H1 (cell line): Measurements from ENCODE around the gene KRT35. TPM values are rescaled to one million over a fixed set of nuclear protein-coding genes. Genes with fewer than 3 reads are reported as not detected.

Source experiments
- CTCF ChIA-PET: fragments of 300-600 bp; sonication (Branson Sonifier 250); formaldehyde crosslinking; loops from one replicate; lab custom pipeline; 2021; ENCODE audit not compliant: partially characterized antibody; lab: Charles Lee
- POLR2A ChIA-PET: fragments of 300-600 bp; sonication (Branson Sonifier 250); formaldehyde crosslinking; loops from one replicate; lab custom pipeline; 2021; ENCODE audit warnings: inconsistent platforms; ENCODE audit not compliant: partially characterized antibody; lab: Charles Lee
- DNase-seq, 2 experiments: peaks; one replicate each; pipeline versions ENCODE4 v3.0.0 to v3.0.0-alpha.2; 2010 to 2022; ENCODE audit warnings: low spot score in 2 of 2, low read depth in 1 of 2, mixed read lengths in 1 of 2
- FAIRE-seq: peaks from 2 replicates; lab custom pipeline; 2011; peaks lifted over from hg19 to GRCh38; lab: Jason Lieb, UNC
- H2AFZ ChIP-seq: 2 replicates; pipeline ENCODE4 v1.8.1; 2012; ENCODE audit warnings: low read length, inconsistent platforms
- H2AK5ac ChIP-seq: 2 replicates; pipeline ENCODE4 v1.6.1; 2013; ENCODE audit warnings: low read depth, low read length
- H2BK120ac ChIP-seq: replicated peaks from 2 replicates; pipeline ENCODE3; 2013; ENCODE audit warnings: low read depth, low read length, inconsistent platforms
- H2BK12ac ChIP-seq: 2 replicates; pipeline ENCODE4 v1.6.1; 2013; ENCODE audit warnings: low read depth, low read length
- H2BK15ac ChIP-seq: 2 replicates; pipeline ENCODE4 v1.6.1; 2013; ENCODE audit warnings: low read length
- H2BK20ac ChIP-seq: 2 replicates; pipeline ENCODE4 v1.6.1; 2013; ENCODE audit warnings: low read length
- H2BK5ac ChIP-seq: 2 replicates; pipeline ENCODE4 v1.6.1; 2013; ENCODE audit warnings: low read depth, low read length
- H3K14ac ChIP-seq: 2 replicates; pipeline ENCODE4 v1.6.1; 2013; ENCODE audit warnings: inconsistent platforms; ENCODE audit not compliant: insufficient read length
- H3K18ac ChIP-seq: 2 replicates; pipeline ENCODE4 v1.6.1; 2013; ENCODE audit warnings: low read length; ENCODE audit errors: extremely low read depth
- H3K23ac ChIP-seq: 2 replicates; pipeline ENCODE4 v1.6.1; 2013; ENCODE audit warnings: inconsistent platforms; ENCODE audit not compliant: insufficient read length
- H3K23me2 ChIP-seq: 2 replicates; pipeline ENCODE4 v1.6.1; 2013; ENCODE audit warnings: low read depth, low read length
- H3K27ac ChIP-seq: 2 replicates; pipeline ENCODE4 v1.6.1; 2011; ENCODE audit warnings: low read depth, low read length, inconsistent platforms
- H3K27me3 ChIP-seq, 4 experiments: replicated peaks in 1 of 4; 1 replicate in 1 of 4; 2 replicates in 3 of 4; pipeline versions ENCODE4 v1.6.1 to v1.8.1; 2011 to 2013; ENCODE audit warnings: low read length in 3 of 4, mild to moderate bottlenecking in 3 of 4, inconsistent platforms in 2 of 4, mixed read lengths in 2 of 4, moderate library complexity in 1 of 4; ENCODE audit not compliant: control insufficient read depth in 3 of 4, insufficient read depth in 3 of 4; ENCODE audit errors: extremely low read depth in 1 of 4
- H3K36me3 ChIP-seq, 4 experiments: 2 replicates each; pipeline versions ENCODE4 v1.6.1 to v1.8.1; 2011 to 2013; ENCODE audit warnings: mild to moderate bottlenecking in 4 of 4, low read length in 3 of 4, moderate library complexity in 2 of 4, control low read depth in 1 of 4, inconsistent platforms in 1 of 4; ENCODE audit not compliant: insufficient read depth in 4 of 4, control insufficient read depth in 2 of 4
- H3K4ac ChIP-seq: replicated peaks from 2 replicates; pipeline ENCODE3; 2013; ENCODE audit warnings: low read length, low read depth, mixed read lengths, inconsistent platforms; ENCODE audit not compliant: insufficient read length
- H3K4me1 ChIP-seq, 4 experiments: replicated peaks in 1 of 4; 1 replicate in 1 of 4; 2 replicates in 3 of 4; pipeline versions ENCODE4 v1.6.1 to v1.8.1; 2011 to 2013; ENCODE audit warnings: low read length in 3 of 4, inconsistent platforms in 2 of 4, mixed read lengths in 1 of 4; ENCODE audit not compliant: insufficient read depth in 4 of 4, control insufficient read depth in 3 of 4
- H3K4me2 ChIP-seq, 2 experiments: 2 replicates each; pipeline versions ENCODE4 v1.6.1 to v1.8.1; 2011 to 2013; ENCODE audit warnings: low read depth in 2 of 2, low read length in 2 of 2, control low read depth in 1 of 2, inconsistent platforms in 1 of 2, mild to moderate bottlenecking in 1 of 2; ENCODE audit not compliant: insufficient read depth in 1 of 2
- H3K4me3 ChIP-seq, 4 experiments: fragments of 200-600, 300-600 bp in 1 of 4; sonication (generic), shearing (Covaris generic), sonication (Bioruptor Twin) in 1 of 4; 2 replicates each; pipeline versions ENCODE4 v1.5.1 to v1.8.1; 2011 to 2016; ENCODE audit warnings: low read length in 4 of 4, low read depth in 3 of 4, control low read depth in 2 of 4, inconsistent platforms in 2 of 4, mild to moderate bottlenecking in 2 of 4, mixed read lengths in 1 of 4, moderate library complexity in 1 of 4; ENCODE audit not compliant: insufficient read depth in 2 of 4; ENCODE audit errors: extremely low read depth in 1 of 4
- H3K56ac ChIP-seq: replicated peaks from 2 replicates; pipeline ENCODE3; 2013; ENCODE audit warnings: low read depth, mild to moderate bottlenecking, mixed read lengths, low read length, inconsistent platforms; ENCODE audit not compliant: insufficient read length
- H3K79me1 ChIP-seq: 2 replicates; pipeline ENCODE4 v1.6.1; 2013; ENCODE audit warnings: low read depth, low read length, control low read depth
- H3K79me2 ChIP-seq, 2 experiments: 2 replicates each; pipeline versions ENCODE4 v1.6.1 to v1.8.1; 2012 to 2013; ENCODE audit warnings: low read length in 2 of 2, mild to moderate bottlenecking in 2 of 2, inconsistent platforms in 1 of 2; ENCODE audit not compliant: insufficient read depth in 2 of 2, control insufficient read depth in 1 of 2
- H3K9ac ChIP-seq, 4 experiments: replicated peaks in 1 of 4; 1 replicate in 1 of 4; 2 replicates in 3 of 4; pipeline versions ENCODE4 v1.6.1 to v1.8.1; 2011 to 2013; ENCODE audit warnings: low read depth in 3 of 4, low read length in 3 of 4, control low read depth in 2 of 4, mild to moderate bottlenecking in 2 of 4, moderate library complexity in 2 of 4, inconsistent platforms in 1 of 4; ENCODE audit errors: extremely low read depth in 1 of 4
- H3K9me3 ChIP-seq, 2 experiments: 2 replicates each; pipeline versions ENCODE4 v1.6.1 to v1.8.1; 2012 to 2013; ENCODE audit warnings: mild to moderate bottlenecking in 2 of 2, moderate library complexity in 2 of 2, control low read depth in 1 of 2, inconsistent platforms in 1 of 2, low read depth in 1 of 2, low read length in 1 of 2, mixed read lengths in 1 of 2; ENCODE audit not compliant: insufficient read depth in 2 of 2
- H4K20me1 ChIP-seq, 2 experiments: replicated peaks in 1 of 2; 2 replicates each; pipeline versions ENCODE3 to v1.8.1; 2011 to 2013; ENCODE audit warnings: inconsistent platforms in 2 of 2, low read length in 2 of 2, mild to moderate bottlenecking in 1 of 2; ENCODE audit not compliant: insufficient read depth in 2 of 2, control insufficient read depth in 1 of 2
- H4K5ac ChIP-seq: 2 replicates; pipeline ENCODE4 v1.6.1; 2013; ENCODE audit warnings: low read length, low read depth, mixed read lengths, inconsistent platforms; ENCODE audit not compliant: insufficient read length
- H4K8ac ChIP-seq: 2 replicates; pipeline ENCODE4 v1.8.0; 2013; ENCODE audit warnings: mild to moderate bottlenecking, moderate library complexity, low read length, inconsistent platforms; ENCODE audit not compliant: insufficient read depth; ENCODE audit errors: extremely low read depth
- H4K91ac ChIP-seq: replicated peaks from 2 replicates; pipeline ENCODE3; 2013; ENCODE audit warnings: low read length, mixed read lengths, inconsistent platforms; ENCODE audit not compliant: insufficient read length
- ATF2 ChIP-seq: IDR thresholded peaks from 2 replicates; pipeline ENCODE4 v1.6.1; 2012; ENCODE audit warnings: low read length, inconsistent platforms
- CBX5 ChIP-seq: fragments of 300-800, 300-1000 bp; sonication (generic); IDR thresholded peaks from 2 replicates; pipeline ENCODE4 v1.7.1; 2016; ENCODE audit warnings: antibody characterized with exemption, low read length, low read depth
- KDM1A ChIP-seq: fragments of 200-600, 300-600 bp; sonication (generic); IDR thresholded peaks from 2 replicates; pipeline ENCODE4 v1.7.1; 2016; ENCODE audit warnings: mild to moderate bottlenecking, low read length, borderline replicate concordance
- RBBP5 ChIP-seq: IDR thresholded peaks from 2 replicates; pipeline ENCODE4 v1.7.1; 2012; ENCODE audit warnings: low read depth, mild to moderate bottlenecking, inconsistent platforms, low read length, moderate library complexity, borderline replicate concordance
- RXRA ChIP-seq: IDR thresholded peaks from 2 replicates; pipeline ENCODE4 v1.6.1; 2011; ENCODE audit warnings: low read depth, mild to moderate bottlenecking, low read length, moderate library complexity; ENCODE audit not compliant: insufficient read depth
- SIRT6 ChIP-seq: IDR thresholded peaks from one replicate; pipeline ENCODE4 v1.7.1; 2012; ENCODE audit warnings: low read length, inconsistent platforms
- ZNF274 ChIP-seq: IDR thresholded peaks from 2 replicates; pipeline ENCODE4 v1.7.0; 2012; ENCODE audit warnings: low read length, borderline replicate concordance; ENCODE audit errors: extremely low read depth
- WGBS, 2 experiments: shearing (Covaris generic) in 1 of 2; methylation state at CpG; one replicate each; pipeline versions ENCODE4 v1.1.6 to v1.1.7; 2013 to 2015; ENCODE audit warnings: low lambda C conversion rate in 2 of 2, mixed read lengths in 2 of 2, inconsistent platforms in 1 of 2, low coverage in 1 of 2, missing lambda C conversion rate in 1 of 2; ENCODE audit not compliant: insufficient replicate concordance in 2 of 2, insufficient coverage in 1 of 2, insufficient read length in 1 of 2; ENCODE audit errors: extremely low coverage in 1 of 2, missing lambda C conversion rate in 1 of 2; 5-methylcytosine and 5-hydroxymethylcytosine counted together
- polyA plus RNA-seq, 7 experiments: library from polyadenylated mRNA; depleted of rRNA in 3 of 7; stranded (reverse) in 5 of 7; unstranded in 2 of 7; fragments of >200 nt in 5 of 7; fragments of 200-250 nt in 2 of 7; gene quantifications; 1 replicate in 5 of 7; 2 replicates in 1 of 7; 4 replicates in 1 of 7; pipeline versions ENCODE4 v1.2.1 to v1.2.3, GENCODE V29; 2011 to 2013; ENCODE audit warnings: missing spikeins in 2 of 7, mixed read lengths in 2 of 7
- total RNA-seq: library from RNA; stranded (reverse); fragmentation: NEBNext Ultra II Directional; extraction: Animal tissue kit (Norgen Biotek cat#: 25700); gene quantifications from 2 replicates; pipeline ENCODE4 v1.2.1, GENCODE V29; 2021

Gene KRT35
- total and polyA plus RNA-seq, 2 of the 8 experiments (the other 6 are each of a cell fraction or from before 2014, with no cell fraction given), result not detected

- Histone ChIP-seq H2BK15ac (no peak overlapping the region), H4K20me1 (no peaks in the 10 kb centered on the region), H4K8ac (no peak overlapping the region), H3K27me3 (no peaks in the 10 kb centered on the region), H2BK5ac (no peak overlapping the region), H3K4me2 (no peak overlapping the region), H3K9ac (no peak overlapping the region), H3K4me3 (no peak overlapping the region), H3K36me3 (no peaks in the 10 kb centered on the region), H3K4me1 (no peaks in the 10 kb centered on the region), H3K4ac (no peak overlapping the region), H3K79me1 (no peaks in the 10 kb centered on the region), H3K9me3 (no peaks in the 10 kb centered on the region; a peak in 1 of 4 replicates), H3K79me2 (no peaks in the 10 kb centered on the region), H3K27ac (no peak overlapping the region), H4K91ac (no peak overlapping the region), H2BK12ac (no peak overlapping the region), H2AK5ac (no peak overlapping the region), H2BK20ac (no peak overlapping the region), H4K5ac (no peak overlapping the region), H3K56ac (no peak overlapping the region), H3K14ac (no peak overlapping the region), H3K23me2 (no peaks in the 10 kb centered on the region), H3K18ac (no peak overlapping the region), H2AFZ (no peak overlapping the region), H3K23ac (no peak overlapping the region), H2BK120ac (no peak overlapping the region)
- WGBS, 2 experiments, result 86% methylated on average over 7 of the region's 7 CpGs; no CpG with 5 or more reads in 1 of the 2 experiments
- TF ChIP-seq CBX5 (no peak), ZNF274 (no peak), RBBP5 (no peak), SIRT6 (no peak), KDM1A (no peak), RXRA (no peak), ATF2 (no peak)
- no peak for DNase-seq
- FAIRE-seq, result no peak
- ChIA-PET POLR2A (no interaction called here), CTCF (no interaction called here)
These were observed 43.7 kb downstream of the KRT35 start for GRCh38 chr17:41437254-41437653.
